AG04450 (cell line): ENCODE data around the gene PLEKHO2. TPM values are rescaled to one million over a fixed set of nuclear protein-coding genes. Genes with fewer than 3 reads are reported as not detected.

Source experiments
- CTCF ChIA-PET: fragments of 300-600, 350-600 bp; formaldehyde crosslinking; extraction: SDS; loops from one replicate; lab custom pipeline; 2022; ENCODE audit warnings: antibody characterized with exemption, inconsistent platforms; lab: Charles Lee
- POLR2A ChIA-PET: fragments of 350-600 bp; formaldehyde crosslinking; extraction: SDS; loops from one replicate; lab custom pipeline; 2021; ENCODE audit warnings: antibody characterized with exemption, inconsistent platforms; lab: Yijun Ruan, JAX
- DNase-seq: peaks from one replicate; pipeline ENCODE4 v3.0.0-alpha.2; 2011; ENCODE audit warnings: low read depth, low spot score
- H3K27ac ChIP-seq: one replicate; pipeline ENCODE4 v1.5.1; 2012; ENCODE audit warnings: low read depth, low read length, control low read depth
- H3K27me3 ChIP-seq: one replicate; pipeline ENCODE4 v1.6.0; 2012; ENCODE audit warnings: low read length; ENCODE audit not compliant: control insufficient read depth, insufficient read depth
- H3K4me3 ChIP-seq: 2 replicates; pipeline ENCODE4 v1.5.1; 2011; ENCODE audit warnings: mild to moderate bottlenecking, low read depth, low read length, control low read depth
- H3K9me3 ChIP-seq: 2 replicates; pipeline ENCODE4 v1.5.1; 2012; ENCODE audit warnings: low read length; ENCODE audit not compliant: control insufficient read depth, insufficient read depth
- CTCF ChIP-seq: IDR thresholded peaks from 2 replicates; pipeline ENCODE4 v1.5.1; 2011; ENCODE audit warnings: low read depth, low read length, control low read depth, inconsistent platforms
- polyA plus RNA-seq: library from polyadenylated mRNA; depleted of rRNA; stranded (reverse); fragments of >200 nt; gene quantifications from 2 replicates; pipeline ENCODE4 v1.2.3, GENCODE V29; 2011

The PLEKHO2 gene
- polyA plus RNA-seq, 1 experiment, result 29.5 TPM

- CTCF ChIA-PET, result interaction anchor here (0.8 kb wide), 1 partner anchor 16 kb away, joined by 5 read pairs; no protein-coding TSS in a partner anchor
Measured at GRCh38 chr15:64851503-64851840, 9.8 kb downstream of the PLEKHO2 start.

GRCh38 chr15:64854041-64854440, 12.3 kb downstream of the PLEKHO2 start:
- no peaks in the 10 kb centered on the region for H3K9me3 ChIP-seq
- ChIA-PET CTCF (no interaction called here), POLR2A (interaction anchor here (2.5 kb wide), 1 partner anchor 13 kb away, joined by 6 read pairs; the partner anchor contains the start of gene PLEKHO2)
- no peak overlapping the region for H3K4me3 ChIP-seq
- no peaks in the 10 kb centered on the region for H3K27me3 ChIP-seq
- peak overlapping the region; percentile 65 for H3K27ac ChIP-seq
- TF ChIP-seq CTCF, result no peak
- DNase-seq, result no peak

More at GRCh38 chr15:64851503-64851840, 9.8 kb downstream of the PLEKHO2 start:
- no peak for TF ChIP-seq CTCF
- H3K4me3 ChIP-seq, result no peak overlapping the region
- POLR2A ChIA-PET, result interaction anchor here (0.8 to 1.8 kb wide), 11 partner anchors 9 to 218 kb away, joined by 3 to 18 read pairs (median 4); partner anchors contain the start of genes PIF1 and SPG21
- no peaks in the 10 kb centered on the region for H3K27me3 ChIP-seq
- H3K9me3 ChIP-seq, result no peaks in the 10 kb centered on the region
- DNase-seq, result peak; percentile 84
- peak overlapping the region; percentile 91 for H3K27ac ChIP-seq

- no peak for TF ChIP-seq CTCF
- Histone ChIP-seq H3K9me3 (no peaks in the 10 kb centered on the region), H3K4me3 (no peak overlapping the region), H3K27ac (peak overlapping the region; percentile 94), H3K27me3 (no peaks in the 10 kb centered on the region)
- POLR2A ChIA-PET, result interaction anchor here (2.5 kb wide), 1 partner anchor 13 kb away, joined by 6 read pairs; the partner anchor contains the start of gene PLEKHO2
- CTCF ChIA-PET, result no interaction called here
- no peak for DNase-seq
Measured at GRCh38 chr15:64854526-64854925, 12.8 kb downstream of the PLEKHO2 start.

- Histone ChIP-seq H3K27ac (peak overlapping the region; percentile 94), H3K27me3 (no peaks in the 10 kb centered on the region), H3K4me3 (no peak overlapping the region), H3K9me3 (no peaks in the 10 kb centered on the region)
- POLR2A ChIA-PET, result interaction anchor here (0.5 to 2.9 kb wide), 4 partner anchors 11 to 420 kb away, joined by 4 to 18 read pairs (median 7); partner anchors contain the start of gene PLEKHO2
- DNase-seq, result no peak
- CTCF ChIA-PET, result no interaction called here
- TF ChIP-seq CTCF, result no peak
Measured at GRCh38 chr15:64855205-64855975, 13.7 kb downstream of the PLEKHO2 start.
